GM04504 (cell line): ENCODE data around the gene ITGBL1.

Source experiments
- DNase-seq: peaks from one replicate; pipeline ENCODE4 v3.0.0-alpha.2; 2012; ENCODE audit warnings: low read depth

The ITGBL1 gene, protein sequence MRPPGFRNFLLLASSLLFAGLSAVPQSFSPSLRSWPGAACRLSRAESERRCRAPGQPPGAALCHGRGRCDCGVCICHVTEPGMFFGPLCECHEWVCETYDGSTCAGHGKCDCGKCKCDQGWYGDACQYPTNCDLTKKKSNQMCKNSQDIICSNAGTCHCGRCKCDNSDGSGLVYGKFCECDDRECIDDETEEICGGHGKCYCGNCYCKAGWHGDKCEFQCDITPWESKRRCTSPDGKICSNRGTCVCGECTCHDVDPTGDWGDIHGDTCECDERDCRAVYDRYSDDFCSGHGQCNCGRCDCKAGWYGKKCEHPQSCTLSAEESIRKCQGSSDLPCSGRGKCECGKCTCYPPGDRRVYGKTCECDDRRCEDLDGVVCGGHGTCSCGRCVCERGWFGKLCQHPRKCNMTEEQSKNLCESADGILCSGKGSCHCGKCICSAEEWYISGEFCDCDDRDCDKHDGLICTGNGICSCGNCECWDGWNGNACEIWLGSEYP

DNA sequence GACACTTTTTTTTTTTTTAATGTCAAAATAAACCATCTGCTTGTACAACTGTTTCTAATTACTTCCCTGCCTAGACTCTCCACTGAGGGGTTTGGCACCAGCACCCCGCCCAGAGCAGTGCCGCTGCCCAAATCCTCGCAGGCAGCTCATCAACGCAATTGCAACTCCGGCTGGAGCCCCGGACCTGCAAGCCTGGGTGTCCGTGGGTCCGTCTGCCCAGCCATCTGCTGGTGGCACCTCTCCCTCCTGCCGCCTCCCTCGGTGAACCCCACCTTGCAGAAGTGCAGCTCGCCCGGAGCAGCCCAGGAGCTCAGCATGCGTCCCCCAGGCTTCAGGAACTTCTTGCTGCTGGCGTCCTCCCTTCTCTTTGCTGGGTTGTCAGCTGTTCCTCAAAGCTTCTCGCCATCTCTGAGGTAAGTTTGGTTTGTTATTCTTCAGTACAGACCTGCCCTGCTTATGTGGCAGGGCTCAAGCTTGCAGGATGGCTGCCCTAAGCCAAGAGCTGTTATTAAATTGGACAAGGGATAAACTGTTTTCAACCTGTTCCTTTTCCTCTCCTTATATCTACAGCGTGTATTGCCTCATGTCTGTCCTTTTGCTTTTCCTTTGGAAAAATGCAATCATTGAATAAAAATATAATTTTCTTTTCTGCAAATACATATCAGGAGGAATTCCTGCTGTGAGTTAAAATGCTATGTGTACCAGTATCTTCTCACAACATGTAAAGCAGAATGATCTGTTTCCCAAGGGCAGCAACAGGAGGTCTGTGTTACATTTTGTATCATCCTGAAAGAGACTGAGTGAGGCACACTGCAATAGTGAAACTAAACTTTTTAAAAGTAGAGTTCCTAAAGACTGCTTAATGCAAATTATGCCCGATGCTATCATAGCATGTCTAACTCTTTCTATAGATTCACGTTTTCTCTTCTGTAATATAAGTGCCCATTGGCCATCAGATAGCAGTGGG, at the start of gene ITGBL1:
Gene ITGBL1, plus strand, starts transcription at position 157 of the 967 bp plus-strand sequence. Its CDS starts 159 bp downstream, at position 316.
- DNase-seq, result no peak

DNA sequence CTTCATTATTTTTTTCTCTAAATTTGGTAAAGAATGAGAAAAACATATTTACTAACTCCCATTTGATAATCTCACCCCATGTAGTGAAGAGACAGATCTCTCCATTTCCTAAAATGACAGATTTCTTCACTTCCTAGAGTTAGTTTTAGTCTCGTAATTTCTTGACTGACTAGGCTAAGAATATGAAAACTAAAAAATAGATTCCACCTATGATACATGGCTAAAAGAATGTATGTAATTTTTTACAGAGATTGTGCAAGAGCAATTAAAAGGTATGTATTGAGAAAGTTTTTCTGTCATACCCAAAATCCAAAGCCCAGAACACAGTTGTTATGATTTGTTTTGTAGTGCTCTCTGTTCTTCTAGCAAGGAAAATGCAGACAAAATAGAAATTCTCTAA, 45.7 kb upstream of the ITGBL1 start:
- no peak for DNase-seq

DNA sequence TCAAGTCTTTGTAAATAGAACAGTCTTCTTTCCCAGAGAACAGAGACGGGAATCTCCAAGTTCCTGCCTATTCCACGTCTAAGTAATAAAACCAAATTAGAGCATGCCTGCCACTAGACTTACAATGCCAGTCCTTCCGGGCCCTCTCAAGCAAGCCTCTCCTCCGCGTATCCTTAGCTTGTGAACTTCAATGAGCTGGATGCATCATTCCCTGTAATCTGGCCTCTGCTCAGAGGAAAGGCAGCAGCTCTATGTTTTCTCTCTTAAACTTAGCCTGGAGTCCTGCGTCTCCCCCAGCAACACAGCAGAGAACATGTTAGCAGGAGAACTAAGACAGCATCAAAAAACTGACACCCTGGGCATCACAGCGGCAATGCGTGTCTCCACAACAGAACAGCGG, 44.3 kb upstream of the ITGBL1 start:
- no peak for DNase-seq

DNA sequence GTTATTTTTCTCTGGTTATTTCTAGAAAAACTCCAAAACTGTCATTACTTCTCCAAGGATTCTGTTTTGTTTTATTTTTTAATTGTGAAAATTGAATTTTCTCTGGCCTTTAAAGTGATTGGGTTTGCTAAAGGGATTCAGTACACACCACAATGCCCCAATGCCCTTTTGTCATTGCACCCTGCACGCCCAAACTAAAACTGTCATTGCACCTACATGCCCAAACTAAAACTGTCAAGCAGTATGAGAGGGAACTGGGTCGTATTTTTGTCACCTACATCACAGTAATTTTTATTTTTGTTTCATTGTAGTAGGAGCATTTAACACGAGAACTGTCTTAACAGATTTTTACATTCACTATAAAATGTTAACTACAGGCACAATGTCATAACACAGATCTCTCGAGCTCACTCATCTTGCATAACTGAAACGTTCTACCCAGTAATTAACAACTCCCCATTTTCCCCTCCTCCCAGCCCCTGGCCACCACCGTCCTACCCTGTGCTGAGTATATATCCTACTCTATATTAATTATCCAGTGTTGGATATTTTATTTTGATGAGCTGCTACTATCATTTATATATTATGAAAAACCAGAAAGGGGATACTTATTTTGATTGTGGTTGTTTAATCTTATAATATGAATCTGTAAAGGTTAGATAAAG, 43.4 kb upstream of the ITGBL1 start:
- no peak for DNase-seq

DNA sequence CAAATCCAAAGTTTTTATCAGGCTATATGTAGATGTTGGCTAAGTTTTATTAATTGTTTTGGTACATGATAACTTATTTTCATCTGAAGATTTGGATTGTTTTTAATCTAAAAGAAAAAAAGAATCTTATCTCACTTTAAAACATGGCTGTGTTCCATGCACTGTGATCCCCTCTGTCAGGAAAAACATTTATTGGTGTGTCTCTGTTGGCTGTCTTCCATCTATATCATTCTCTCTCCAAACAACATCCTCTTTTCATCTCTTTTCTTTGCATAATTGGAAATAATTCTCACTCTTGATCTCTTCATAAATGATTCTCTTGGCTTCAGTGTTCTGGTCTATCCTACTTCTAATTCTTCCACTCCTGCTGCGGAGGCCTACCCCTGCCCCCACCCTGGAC, 40.4 kb upstream of the ITGBL1 start:
- DNase-seq, result no peak

DNA sequence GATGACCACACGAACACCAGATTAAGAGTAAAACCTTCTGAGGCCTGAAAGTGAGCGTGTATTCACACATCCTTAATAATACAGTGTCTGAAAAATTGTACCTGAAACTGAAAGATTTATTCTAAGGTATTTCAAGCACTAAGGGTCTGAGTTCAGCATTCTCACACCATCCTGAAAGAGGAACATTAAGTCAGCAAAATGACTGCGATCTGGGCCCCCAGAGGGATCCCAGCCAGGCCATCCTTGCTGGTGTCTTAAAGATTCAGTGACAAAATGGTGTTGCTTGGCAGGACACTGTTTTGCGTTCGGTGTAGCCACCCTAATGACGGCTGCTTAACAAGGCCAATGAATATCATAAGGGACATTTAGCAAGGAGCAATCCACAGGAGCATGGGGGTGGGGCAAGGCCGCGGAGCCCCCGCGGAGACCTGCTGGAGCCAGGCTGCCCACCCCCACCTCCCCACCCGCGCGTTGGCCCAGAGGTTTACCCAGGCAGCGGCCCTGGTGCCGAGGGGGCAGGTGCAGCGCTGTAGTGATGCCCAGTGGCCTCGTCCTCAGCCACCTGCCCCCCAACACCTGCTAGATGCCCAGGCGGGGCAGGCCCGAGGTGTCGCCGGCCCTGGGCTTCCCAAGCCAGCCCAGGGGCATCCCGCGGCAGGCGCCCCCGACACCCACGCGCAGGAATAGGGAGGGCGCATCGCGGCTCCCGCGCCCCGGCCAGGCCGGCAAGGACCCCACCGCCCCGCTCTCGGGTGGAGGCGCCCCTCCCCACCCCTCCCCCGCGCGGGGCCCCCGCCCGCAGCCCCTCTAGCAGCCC, 36.9 kb upstream of the ITGBL1 start:
- no peak for DNase-seq

DNA sequence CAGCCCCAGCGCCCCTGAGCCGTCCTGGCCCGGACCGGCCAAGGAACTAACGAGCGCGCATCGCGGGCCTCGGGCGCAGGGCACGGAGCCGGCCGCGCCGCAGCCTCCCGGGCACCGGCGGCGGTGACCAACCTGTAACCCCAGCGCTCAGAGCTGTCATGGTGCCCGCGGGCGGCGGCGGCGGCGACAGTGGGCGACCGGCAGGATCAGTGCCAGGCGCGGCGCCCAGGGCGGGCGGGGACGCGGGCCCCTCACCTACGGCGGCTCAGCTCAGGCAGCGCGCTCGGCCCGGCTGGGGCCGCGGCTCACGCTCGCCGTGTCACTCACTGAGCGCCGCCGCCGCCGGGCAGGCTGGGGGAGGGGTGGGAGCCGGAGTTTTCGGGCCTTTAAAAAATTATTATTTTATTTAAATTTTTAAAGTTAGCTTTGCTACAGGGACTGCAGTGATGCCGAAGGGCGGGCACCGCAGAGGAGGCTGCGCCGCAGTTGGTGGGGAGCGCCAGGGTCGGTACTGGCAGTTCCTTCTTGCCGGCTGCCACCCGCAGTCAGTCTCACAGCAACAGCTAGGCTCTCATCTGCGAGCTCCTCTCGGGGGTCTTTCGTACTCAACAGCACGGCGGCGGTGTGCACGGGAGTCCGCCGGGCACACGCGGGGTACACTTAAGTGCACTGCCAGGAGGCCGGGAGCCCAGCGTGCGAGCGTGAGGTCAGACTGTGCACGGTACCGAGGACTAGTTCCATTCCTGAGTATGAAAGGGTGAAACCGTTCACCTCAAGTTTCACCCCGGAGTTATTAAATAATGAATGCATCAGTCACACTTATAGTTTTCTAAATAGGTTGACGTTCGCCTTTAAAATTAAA, 36.1 kb upstream of the ITGBL1 start, which contains the start of gene NALCN:
Gene NALCN, minus strand, starts transcription at position 328 of the 862 bp plus-strand sequence. CDS start 17,382 bp downstream, outside the sequence.
- no peak for DNase-seq

DNA sequence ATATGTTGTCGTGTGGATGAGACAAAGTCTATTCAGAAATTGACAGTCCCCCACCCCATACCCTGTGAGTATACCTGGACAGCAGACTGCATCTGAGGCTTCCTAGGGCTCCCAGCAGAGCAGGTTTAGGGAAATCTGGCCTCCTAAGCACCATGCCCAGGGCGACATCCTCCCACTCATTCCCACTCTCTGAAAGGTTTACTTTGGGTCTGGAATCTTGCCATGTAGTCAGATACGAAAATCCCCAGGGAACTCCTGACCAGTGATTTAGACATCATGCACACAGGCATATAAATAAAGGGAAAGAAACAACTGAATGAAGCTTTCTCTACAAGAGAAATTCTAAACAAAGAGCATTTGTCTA, 35.5 kb upstream of the ITGBL1 start:
- DNase-seq, result no peak

DNA sequence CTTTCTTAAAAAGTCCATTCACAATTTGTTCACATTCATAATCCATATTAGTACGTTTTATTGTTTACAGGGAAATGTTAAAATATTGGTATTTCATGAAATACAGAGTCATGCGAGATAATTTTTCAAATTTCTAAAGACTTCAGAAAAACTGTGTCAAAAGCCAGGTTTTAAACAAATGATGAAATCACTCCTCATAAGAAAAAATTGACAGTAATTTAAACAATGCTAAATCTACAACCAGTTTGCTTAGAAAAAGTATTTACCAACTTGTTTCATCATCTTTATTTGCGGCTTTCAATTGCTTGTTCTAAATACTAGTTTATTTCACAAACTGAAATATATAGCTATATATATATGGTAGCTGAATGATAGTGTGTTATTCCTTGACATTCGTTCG, 35.0 kb upstream of the ITGBL1 start:
- no peak for DNase-seq

DNA sequence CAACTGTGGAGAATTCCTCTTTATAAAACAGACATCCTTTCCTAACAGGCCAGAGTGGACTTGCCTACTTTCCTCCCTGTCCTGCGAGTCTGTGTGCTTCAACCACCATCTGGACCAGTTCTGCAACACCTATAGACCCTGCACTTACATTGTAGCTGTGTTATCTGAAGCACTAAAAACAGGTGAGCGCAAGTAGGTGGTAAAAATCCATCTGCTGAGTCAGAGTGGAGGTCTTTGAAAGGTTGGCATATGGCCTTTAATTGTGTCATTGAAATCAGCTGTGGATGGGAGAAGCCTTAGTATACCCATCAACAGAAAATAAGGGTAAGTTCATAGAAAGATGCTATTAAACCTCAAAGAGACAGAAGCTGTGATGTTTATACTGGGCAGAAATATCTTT, 28.6 kb upstream of the ITGBL1 start:
- no peak for DNase-seq

DNA sequence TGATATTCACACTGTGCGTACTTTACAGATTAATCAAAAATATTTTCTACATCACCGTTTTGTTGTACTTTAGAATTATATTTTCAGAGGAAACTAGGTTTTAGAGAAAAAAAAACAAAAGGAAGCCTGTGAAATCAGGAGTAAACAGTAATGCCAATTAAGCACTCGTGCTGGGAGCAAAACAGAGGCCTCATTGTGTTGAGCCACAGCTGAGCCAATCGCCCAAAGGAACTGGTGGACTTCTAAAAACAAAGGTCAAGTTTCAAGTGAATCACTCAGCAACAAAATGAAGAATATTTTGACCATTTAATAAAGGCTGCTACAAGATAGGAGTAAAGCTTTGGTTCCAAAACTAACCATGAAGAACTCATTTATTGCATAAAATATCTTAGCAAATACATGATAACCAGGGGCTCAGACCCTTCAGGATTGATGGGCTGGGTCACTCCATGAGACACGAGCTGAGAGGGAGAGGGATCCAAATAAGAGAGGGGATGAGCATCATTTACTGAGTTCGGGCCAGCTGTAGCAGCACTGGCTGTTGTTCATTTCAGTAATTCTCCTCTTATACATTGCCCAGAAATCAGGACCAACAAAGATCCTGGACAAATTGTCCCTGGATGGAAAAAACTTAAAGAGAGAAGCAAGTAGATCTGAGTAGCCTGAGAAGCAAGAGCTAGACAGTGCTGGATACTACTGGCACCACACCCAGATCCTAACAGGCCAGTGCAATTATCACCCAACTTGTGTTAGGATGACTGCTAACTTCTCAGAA, 27.9 kb upstream of the ITGBL1 start:
- no peak for DNase-seq

DNA sequence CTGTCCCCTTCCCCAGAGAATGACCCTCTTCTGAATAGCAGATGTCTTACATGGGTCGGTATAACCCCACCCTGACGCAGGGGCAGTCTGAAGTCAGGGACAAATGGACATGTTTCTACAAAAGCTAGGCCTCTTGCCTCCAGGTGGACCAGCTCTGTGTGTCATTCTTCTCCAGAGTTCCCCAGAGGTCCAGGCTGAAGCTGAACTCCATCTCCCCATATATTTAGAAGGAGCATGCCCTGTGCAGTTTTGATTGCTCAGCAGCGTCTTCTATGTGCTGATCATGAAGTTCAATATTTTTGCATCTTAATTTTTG, 27.4 kb upstream of the ITGBL1 start:
- DNase-seq, result no peak

DNA sequence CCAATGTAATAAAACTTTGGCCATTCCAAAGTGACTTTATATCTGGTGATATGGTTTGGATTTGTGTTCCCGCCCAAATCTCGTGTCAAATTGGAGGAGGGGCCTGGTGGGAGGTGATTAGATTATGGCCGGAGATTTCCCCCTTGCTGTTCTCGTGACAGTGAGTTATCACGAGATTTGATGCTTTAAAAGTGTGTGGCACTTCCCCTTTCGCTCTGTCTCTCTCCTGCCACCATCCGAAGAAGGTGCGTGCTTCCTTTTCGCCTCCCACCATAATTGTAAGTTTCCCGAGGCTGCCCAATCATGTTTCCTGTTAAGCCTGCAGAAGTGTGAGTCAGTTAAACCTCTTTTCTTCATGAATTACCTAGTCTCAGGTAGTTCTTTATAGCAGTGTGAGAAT, 26.9 kb upstream of the ITGBL1 start:
- no peak for DNase-seq

DNA sequence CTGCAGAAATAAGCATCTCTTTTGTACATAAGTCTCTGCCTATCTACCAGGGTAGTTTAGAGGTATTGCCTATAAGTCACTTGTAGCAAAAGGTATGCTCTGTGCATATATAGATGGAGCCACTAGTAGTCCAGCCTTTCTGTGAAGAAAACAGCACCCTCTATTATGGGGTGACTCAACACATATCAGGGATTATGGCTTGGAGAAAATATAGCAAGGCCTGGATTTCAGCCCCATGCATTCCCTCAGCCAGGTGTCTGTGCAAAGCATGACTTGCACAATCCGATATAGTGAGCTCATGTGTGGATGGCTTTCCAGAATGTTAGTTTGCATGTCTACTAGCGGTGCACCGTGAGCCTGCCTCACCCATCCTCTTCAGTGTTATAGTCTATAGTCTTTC, 22.7 kb upstream of the ITGBL1 start:
- DNase-seq, result no peak

DNA sequence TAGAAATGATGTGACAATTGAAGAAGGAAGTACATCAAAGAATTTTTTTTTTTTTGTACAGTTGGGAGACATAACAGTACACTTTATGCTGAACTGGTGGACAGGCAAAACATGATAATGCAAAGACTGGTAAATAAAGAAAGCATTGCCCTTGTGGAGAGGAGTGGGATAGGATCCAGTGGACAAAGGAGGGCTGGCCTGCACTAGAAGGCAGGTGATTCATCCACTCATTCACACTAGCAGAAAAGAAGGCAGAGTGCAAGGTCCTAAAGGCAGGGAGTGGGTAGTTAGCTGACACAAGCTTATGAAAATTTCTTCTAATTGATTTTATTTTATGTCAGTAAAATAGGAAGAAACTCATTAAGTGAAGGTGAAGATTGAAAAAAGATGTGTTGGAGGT, 18.6 kb upstream of the ITGBL1 start:
- DNase-seq, result no peak

DNA sequence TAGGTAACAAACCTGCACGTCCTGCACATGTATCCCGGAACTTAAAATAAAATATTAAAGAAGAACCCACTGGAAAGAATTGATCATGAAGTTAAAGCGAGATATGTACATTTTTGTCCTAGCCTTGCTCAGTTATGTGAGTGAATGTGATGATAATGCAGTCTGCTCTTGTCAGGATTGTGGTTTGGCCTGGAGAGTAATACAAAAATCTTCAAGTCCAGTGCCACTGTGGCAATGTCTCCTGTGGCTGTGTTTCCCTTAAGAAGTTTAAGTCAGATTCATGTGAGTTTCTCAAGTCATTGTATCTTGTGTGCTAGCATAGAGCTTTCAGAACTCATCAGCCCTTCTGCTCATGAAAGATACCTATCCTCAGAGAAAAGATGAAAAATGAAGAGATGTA, 18.0 kb upstream of the ITGBL1 start:
- DNase-seq, result no peak

DNA sequence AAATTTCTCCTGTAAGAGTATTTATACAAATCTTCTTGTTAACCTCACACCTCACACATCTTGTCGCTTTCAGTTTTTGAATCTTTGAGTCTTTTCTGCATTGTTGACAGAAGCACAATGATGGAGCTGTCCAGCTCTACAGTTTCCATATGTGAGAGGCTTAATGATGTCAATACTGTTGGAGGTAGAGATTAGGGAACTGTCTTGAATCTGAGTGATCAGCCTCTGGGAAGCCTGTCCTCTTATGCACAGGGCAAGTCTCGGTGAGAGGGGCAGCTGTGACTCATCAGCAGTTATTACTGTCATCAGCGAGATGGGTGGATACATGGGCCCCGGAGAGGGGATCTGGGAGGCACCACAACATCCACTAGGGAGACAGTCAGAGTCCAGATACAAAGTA, 4.6 kb upstream of the ITGBL1 start:
- DNase-seq, result no peak

DNA sequence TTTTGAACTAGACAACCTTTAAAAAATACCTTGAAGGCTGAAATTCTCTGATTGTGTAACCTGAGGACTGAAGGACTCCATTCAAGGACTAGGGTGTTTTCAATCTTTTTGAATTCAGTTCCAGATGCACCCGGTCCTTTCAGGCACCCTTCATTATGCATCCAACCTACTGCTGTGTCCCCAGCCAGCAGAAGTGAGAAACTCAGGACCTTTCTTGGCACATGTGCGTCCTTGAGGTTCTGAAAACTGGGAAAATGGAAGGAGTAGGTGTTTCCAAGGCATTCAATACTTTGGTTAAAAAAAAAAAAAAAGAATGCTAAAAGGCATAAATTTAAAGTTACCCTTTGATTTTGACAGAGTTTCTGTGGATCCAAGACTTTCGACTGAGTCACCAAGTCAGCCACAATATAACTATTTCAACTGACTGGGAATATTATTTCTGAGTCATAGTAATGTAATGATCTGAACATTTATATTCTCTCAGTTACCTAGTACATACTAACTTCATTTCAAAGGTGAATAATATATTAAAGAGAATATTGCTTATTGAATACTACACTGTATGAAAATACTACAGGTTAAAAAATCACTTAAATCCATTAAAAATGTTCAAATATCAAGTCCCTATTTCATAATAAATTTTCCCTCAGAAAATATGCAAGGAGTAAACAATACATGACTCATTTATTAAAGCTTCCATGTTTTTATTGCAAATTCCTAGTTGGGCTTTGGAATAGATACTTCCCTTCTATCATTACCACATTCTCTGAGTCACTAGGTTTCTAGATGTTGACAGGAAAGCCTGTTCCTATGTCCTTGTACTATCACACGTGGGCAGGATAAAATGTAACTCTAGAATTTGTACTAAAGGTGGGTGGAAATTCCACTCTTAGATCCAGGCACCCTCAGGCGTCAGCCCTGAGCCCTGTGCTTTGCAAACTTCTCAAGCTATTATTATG, 2.4 kb upstream of the ITGBL1 start:
- DNase-seq, result peak; percentile 67

DNA sequence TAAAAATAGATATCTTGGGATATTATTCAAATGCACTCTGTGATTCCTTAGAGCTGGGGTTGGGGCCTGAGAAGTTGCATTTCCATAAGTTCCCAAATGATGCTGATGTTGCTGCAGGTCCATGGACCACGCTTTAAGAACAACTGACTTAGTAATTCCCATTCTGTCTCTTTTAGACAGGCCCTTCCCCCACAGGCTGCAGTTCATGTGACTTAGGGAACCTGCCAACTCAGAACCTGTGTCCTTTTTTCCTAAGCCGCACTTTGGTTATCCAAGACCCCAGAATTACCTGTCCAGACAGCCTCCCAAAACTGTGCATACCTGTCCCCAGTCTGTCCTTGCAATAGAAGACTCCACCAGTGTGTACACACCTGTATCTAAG, 1.7 kb upstream of the ITGBL1 start:
- DNase-seq, result no peak
